Ovary (tissue), 3 donors: ENCODE data around the gene SSH3.

Source experiments
- CTCF ChIP-seq, 3 donors: fragments of 450-650 bp in 2 of 3; fragments of 200-600 bp in 1 of 3; IDR thresholded peaks; one replicate each; pipeline versions ENCODE4 v1.5.1 to v1.8.0; 2016 to 2022; ENCODE audit warnings: antibody characterized with exemption in 3 of 3, mild to moderate bottlenecking in 1 of 3
- EP300 ChIP-seq: sonication (generic); formaldehyde crosslinking; IDR thresholded peaks from one replicate; pipeline ENCODE4 v1.6.1; 2017; ENCODE audit warnings: antibody characterized with exemption
- POLR2A ChIP-seq: fragments of 450-650 bp; IDR thresholded peaks from one replicate; pipeline ENCODE4 v1.6.1; 2017; ENCODE audit warnings: antibody characterized with exemption, mild to moderate bottlenecking, moderate library complexity
- donor health status: DM: no; HTN: no; CAD: no.

- TF ChIP-seq CTCF (IDR thresholded peaks at IDR 0.05), result peak in 2 of 3 donors; percentile 54 to 75
- TF ChIP-seq EP300, result no peak
- TF ChIP-seq POLR2A, result peak; percentile 56
Measured at GRCh38 chr11:67288452-67289225, 14.7 kb upstream of the SSH3 start.
